Measurements from ENCODE around the gene SLFN14.
"Not testable (repeated sequence)": the region's sequence is repeated elsewhere in the genome, so short reads cannot be mapped to it uniquely, and the experiment has no call there.

SLFN14 gene

DNA sequence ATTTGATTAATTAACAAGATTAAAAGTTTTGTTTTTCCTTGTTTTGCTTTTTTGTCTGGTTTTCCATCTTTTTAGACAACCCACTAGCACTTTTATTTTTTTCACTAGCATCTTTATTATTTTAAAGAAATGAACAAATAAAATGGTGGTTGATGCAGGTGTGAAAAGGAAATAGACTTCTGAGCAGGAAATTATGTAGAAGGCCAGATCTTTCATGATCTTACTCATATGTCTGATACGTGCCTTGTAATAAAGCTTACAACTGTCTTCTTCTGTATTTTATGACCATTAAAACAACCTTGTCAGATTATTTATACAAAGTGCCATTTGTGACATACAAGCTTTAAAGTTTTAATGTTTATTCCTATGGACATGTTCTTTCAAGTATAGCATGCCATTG is 29.5 kb downstream of the SLFN14 start:
- no peak for DNase-seq (ENCODE audit: low read depth in 2 of 2)
- no peak overlapping the region for H3K4me3 ChIP-seq (replicated peaks in 1 of 2; ENCODE audit: low read depth in 2 of 2, low read length in 2 of 2)

GRCh38 chr17:35529866-35530265 is 30.8 kb downstream of the SLFN14 start:
- no peak overlapping the region for H3K4me3 ChIP-seq (replicated peaks in 1 of 2; ENCODE audit: low read depth in 2 of 2, low read length in 2 of 2)
- no peak for DNase-seq (ENCODE audit: low read depth in 2 of 2)
- TF ChIP-seq CTCF (IDR thresholded peaks at IDR 0.05; ENCODE audit: low read depth, low read length): no peak

More for the DNA sequence above, 29.5 kb downstream of the SLFN14 start:
- TF ChIP-seq CTCF (IDR thresholded peaks at IDR 0.05; ENCODE audit: low read depth, low read length): no peak

DNA sequence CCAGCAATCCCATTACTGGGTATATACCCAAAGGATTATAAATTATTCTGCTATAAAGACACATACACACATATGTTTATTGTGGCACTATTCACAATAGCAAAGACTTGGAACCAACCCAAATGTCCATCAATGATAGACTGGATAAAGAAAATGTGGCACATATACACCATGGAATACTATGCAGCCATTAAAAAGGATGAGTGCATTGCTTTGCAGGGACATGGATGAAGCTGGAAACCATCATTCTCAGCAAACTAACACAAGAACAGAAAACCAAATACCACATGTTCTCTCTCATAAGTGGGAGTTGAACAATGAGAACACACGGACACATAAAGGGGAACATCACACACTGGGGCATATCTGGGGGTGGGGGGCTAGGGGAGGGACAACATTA is 31.3 kb downstream of the SLFN14 start:
- not testable (repeated sequence) for DNase-seq (ENCODE audit: low read depth in 2 of 2); H3K4me3 ChIP-seq (replicated peaks in 1 of 2; ENCODE audit: low read depth in 2 of 2, low read length in 2 of 2)

GRCh38 chr17:35523296-35523695 is 37.3 kb downstream of the SLFN14 start:
- DNase-seq (ENCODE audit: low read depth in 2 of 2): no peak
- TF ChIP-seq CTCF (IDR thresholded peaks at IDR 0.05; ENCODE audit: low read depth, low read length): no peak
- H3K4me3 ChIP-seq (replicated peaks in 1 of 2; ENCODE audit: low read depth in 2 of 2, low read length in 2 of 2): no peak overlapping the region

- peak in 1 of 2 donors; percentile 10 for DNase-seq (ENCODE audit: low read depth in 2 of 2)
- not testable (repeated sequence) for H3K4me3 ChIP-seq (replicated peaks in 1 of 2; ENCODE audit: low read depth in 2 of 2, low read length in 2 of 2)
Measured at GRCh38 chr17:35521654-35522256, 38.9 kb downstream of the SLFN14 start.

DNA sequence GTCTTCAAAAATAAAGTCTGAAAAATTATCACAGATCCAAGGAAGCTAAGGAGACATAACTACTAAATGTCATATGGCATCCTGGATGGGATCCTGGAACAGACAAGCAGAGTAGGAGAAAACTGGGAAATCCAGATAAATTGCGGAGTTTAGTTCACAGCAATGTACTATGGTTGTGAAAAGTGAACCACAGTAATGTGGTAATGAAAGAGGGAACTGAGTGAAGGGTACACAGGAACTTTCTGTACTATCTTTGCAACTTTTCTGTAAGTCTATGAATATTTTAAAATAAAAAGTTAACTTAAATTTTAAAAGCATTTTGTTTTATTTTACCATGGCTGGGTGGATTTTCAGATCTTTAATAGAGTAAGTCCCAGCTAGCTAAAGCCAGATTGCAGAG is 39.5 kb downstream of the SLFN14 start:
- H3K4me3 ChIP-seq (replicated peaks in 1 of 2; ENCODE audit: low read depth in 2 of 2, low read length in 2 of 2): no peak overlapping the region
- TF ChIP-seq CTCF (IDR thresholded peaks at IDR 0.05; ENCODE audit: low read depth, low read length): no peak
- no peak for DNase-seq (ENCODE audit: low read depth in 2 of 2)

GRCh38 chr17:35519906-35520442 is 40.6 kb downstream of the SLFN14 start:
- no peak for TF ChIP-seq CTCF (IDR thresholded peaks at IDR 0.05; ENCODE audit: low read depth, low read length)
- H3K4me3 ChIP-seq (replicated peaks in 1 of 2; ENCODE audit: low read depth in 2 of 2, low read length in 2 of 2): no peak overlapping the region
- DNase-seq (ENCODE audit: low read depth in 2 of 2): no peak

GRCh38 chr17:35519439-35519838 is 41.2 kb downstream of the SLFN14 start:
- H3K4me3 ChIP-seq (replicated peaks in 1 of 2; ENCODE audit: low read depth in 2 of 2, low read length in 2 of 2): no peak overlapping the region
- TF ChIP-seq CTCF (IDR thresholded peaks at IDR 0.05; ENCODE audit: low read depth, low read length): no peak
- DNase-seq (ENCODE audit: low read depth in 2 of 2): no peak

GRCh38 chr17:35518431-35518830 is 42.2 kb downstream of the SLFN14 start:
- not testable (repeated sequence) for H3K4me3 ChIP-seq (replicated peaks in 1 of 2; ENCODE audit: low read depth in 2 of 2, low read length in 2 of 2); DNase-seq (ENCODE audit: low read depth in 2 of 2)
